HG03025 (cell line): ENCODE data around the gene TLCD4.
"Not testable (repeated sequence)": the region's sequence is repeated elsewhere in the genome, so short reads cannot be mapped to it uniquely, and the experiment has no call there.

Source experiments
- ATAC-seq: cut with Tn5 transposase; IDR thresholded peaks from one replicate; pipeline ENCODE4 v1.9.1; 2021; ENCODE audit warnings: mild to moderate bottlenecking, moderate library complexity; ENCODE audit not compliant: unreplicated experiment, low FRiP score

Gene TLCD4

GRCh38 chr1:95117207-95118066 is at the start of gene TLCD4:
Gene TLCD4, plus strand, starts transcription at chr1:95117355. Its CDS starts 26,547 bp downstream, at chr1:95143902.
- peak; percentile 44 for ATAC-seq

GRCh38 chr1:95067568-95067967 is 49.6 kb upstream of the TLCD4 start:
- ATAC-seq = no peak

GRCh38 chr1:95068956-95069709 is 48.0 kb upstream of the TLCD4 start:
- ATAC-seq = no peak

- ATAC-seq = no peak
These were observed 47.5 kb upstream of the TLCD4 start for GRCh38 chr1:95069710-95070093.

- no peak for ATAC-seq
These were observed 45.6 kb upstream of the TLCD4 start for GRCh38 chr1:95071539-95071938.

GRCh38 chr1:95072117-95072516 is 45.0 kb upstream of the TLCD4 start:
- ATAC-seq = no peak

GRCh38 chr1:95072532-95073419 is 44.4 kb upstream of the TLCD4 start, which contains the start of gene ALG14:
Gene ALG14, minus strand, starts transcription at chr1:95072951. Its CDS starts 53 bp downstream, at chr1:95072898.
- ATAC-seq = peak; percentile 97

- no peak for ATAC-seq
These were observed 43.7 kb upstream of the TLCD4 start for GRCh38 chr1:95073446-95073845.

GRCh38 chr1:95076034-95076433 is 41.1 kb upstream of the TLCD4 start:
- no peak for ATAC-seq

GRCh38 chr1:95080446-95080845 is 36.7 kb upstream of the TLCD4 start:
- no peak for ATAC-seq

- ATAC-seq = no peak
These were observed 36.3 kb upstream of the TLCD4 start for GRCh38 chr1:95080879-95081278.

- no peak for ATAC-seq
These were observed 32.6 kb upstream of the TLCD4 start for GRCh38 chr1:95084317-95085176.

- no peak for ATAC-seq
These were observed 31.8 kb upstream of the TLCD4 start for GRCh38 chr1:95085376-95085775.

GRCh38 chr1:95086949-95087533 is 30.1 kb upstream of the TLCD4 start:
- ATAC-seq = no peak

GRCh38 chr1:95088303-95088702 is 28.9 kb upstream of the TLCD4 start:
- no peak for ATAC-seq

GRCh38 chr1:95089650-95090287 is 27.4 kb upstream of the TLCD4 start:
- ATAC-seq = no peak

- ATAC-seq = not testable (repeated sequence)
These were observed 25.9 kb upstream of the TLCD4 start for GRCh38 chr1:95091290-95091689.

- ATAC-seq = not testable (repeated sequence)
These were observed 24.3 kb upstream of the TLCD4 start for GRCh38 chr1:95092891-95093290.

- ATAC-seq = no peak
These were observed 23.9 kb upstream of the TLCD4 start for GRCh38 chr1:95093296-95093695.
